Chondrocyte (in vitro differentiated cells): ENCODE results near the gene CRNKL1. TPM values are rescaled to one million over a fixed set of nuclear protein-coding genes. Genes with fewer than 3 reads are reported as not detected.
"Not testable (repeated sequence)": the region's sequence is repeated elsewhere in the genome, so short reads cannot be mapped to it uniquely, and the experiment has no call there.

Source experiments
- DNase-seq: peaks from one replicate; pipeline ENCODE4 v3.0.0; 2021; ENCODE audit warnings: mixed read lengths, low spot score
- H3K27ac Mint-ChIP-seq: one replicate; pipeline ENCODE4 v1.8.0; 2021; ENCODE audit warnings: mild to moderate bottlenecking, moderate library complexity, mixed read lengths; ENCODE audit not compliant: unreplicated experiment
- H3K27me3 Mint-ChIP-seq: 2 replicates; pipeline ENCODE4 v1.8.0; 2021; ENCODE audit warnings: low read depth, mixed read lengths
- H3K36me3 Mint-ChIP-seq: 2 replicates; pipeline ENCODE4 v1.8.0; 2021; ENCODE audit warnings: low read depth, mixed read lengths
- H3K4me1 Mint-ChIP-seq: 2 replicates; pipeline ENCODE4 v1.8.0; 2021; ENCODE audit warnings: low read depth, mild to moderate bottlenecking, mixed read lengths
- H3K4me3 Mint-ChIP-seq: one replicate; pipeline ENCODE4 v1.8.0; 2021; ENCODE audit warnings: mild to moderate bottlenecking, moderate library complexity, mixed read lengths; ENCODE audit not compliant: unreplicated experiment
- H3K9me3 Mint-ChIP-seq: 2 replicates; pipeline ENCODE4 v1.8.0; 2021; ENCODE audit warnings: low read depth, mixed read lengths
- total RNA-seq: library from RNA; stranded (reverse); gene quantifications from 3 replicates; pipeline ENCODE4 v1.2.1, GENCODE V29; 2021
- TF ChIP-seq, protein P1 (sequence below): fragments of 200-600 bp; sonication (generic); IDR thresholded peaks from 2 replicates; pipeline ENCODE4 v1.5.0; 2021; ENCODE audit warnings: antibody characterized with exemption, mild to moderate bottlenecking, moderate library complexity

Gene CRNKL1
- total RNA-seq, 1 donor from 2014 or later: 16.4 TPM

DNA sequence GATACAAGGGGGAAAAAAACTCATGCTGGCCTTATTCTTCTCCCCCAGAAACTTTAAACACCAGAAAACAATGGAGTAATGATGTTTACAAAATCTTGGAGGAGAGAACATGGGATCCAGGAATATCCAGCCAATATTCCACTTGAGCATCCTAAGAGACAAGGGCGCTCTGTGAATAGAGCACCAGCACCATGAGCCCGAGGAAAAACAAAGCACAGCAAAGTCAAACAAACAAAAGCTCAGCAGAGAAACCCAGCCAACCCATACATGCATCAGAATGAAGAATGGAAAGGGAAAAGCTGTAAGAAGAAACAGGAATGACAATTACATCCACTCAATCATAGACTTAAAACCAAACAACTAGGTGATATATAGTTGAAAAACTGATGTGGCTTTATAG lies 39.7 kb downstream of the CRNKL1 start:
- TF ChIP-seq, protein P1, sequence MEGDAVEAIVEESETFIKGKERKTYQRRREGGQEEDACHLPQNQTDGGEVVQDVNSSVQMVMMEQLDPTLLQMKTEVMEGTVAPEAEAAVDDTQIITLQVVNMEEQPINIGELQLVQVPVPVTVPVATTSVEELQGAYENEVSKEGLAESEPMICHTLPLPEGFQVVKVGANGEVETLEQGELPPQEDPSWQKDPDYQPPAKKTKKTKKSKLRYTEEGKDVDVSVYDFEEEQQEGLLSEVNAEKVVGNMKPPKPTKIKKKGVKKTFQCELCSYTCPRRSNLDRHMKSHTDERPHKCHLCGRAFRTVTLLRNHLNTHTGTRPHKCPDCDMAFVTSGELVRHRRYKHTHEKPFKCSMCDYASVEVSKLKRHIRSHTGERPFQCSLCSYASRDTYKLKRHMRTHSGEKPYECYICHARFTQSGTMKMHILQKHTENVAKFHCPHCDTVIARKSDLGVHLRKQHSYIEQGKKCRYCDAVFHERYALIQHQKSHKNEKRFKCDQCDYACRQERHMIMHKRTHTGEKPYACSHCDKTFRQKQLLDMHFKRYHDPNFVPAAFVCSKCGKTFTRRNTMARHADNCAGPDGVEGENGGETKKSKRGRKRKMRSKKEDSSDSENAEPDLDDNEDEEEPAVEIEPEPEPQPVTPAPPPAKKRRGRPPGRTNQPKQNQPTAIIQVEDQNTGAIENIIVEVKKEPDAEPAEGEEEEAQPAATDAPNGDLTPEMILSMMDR: no peak
- Mint-ChIP-seq H3K4me3 (no peak overlapping the region), H3K9me3 (no peaks in the 10 kb centered on the region), H3K36me3 (no peaks in the 10 kb centered on the region), H3K4me1 (peaks cover 17% of the 10 kb centered on the region), H3K27me3 (no peaks in the 10 kb centered on the region), H3K27ac (peak overlapping the region; percentile 3)
- DNase-seq: no peak

DNA sequence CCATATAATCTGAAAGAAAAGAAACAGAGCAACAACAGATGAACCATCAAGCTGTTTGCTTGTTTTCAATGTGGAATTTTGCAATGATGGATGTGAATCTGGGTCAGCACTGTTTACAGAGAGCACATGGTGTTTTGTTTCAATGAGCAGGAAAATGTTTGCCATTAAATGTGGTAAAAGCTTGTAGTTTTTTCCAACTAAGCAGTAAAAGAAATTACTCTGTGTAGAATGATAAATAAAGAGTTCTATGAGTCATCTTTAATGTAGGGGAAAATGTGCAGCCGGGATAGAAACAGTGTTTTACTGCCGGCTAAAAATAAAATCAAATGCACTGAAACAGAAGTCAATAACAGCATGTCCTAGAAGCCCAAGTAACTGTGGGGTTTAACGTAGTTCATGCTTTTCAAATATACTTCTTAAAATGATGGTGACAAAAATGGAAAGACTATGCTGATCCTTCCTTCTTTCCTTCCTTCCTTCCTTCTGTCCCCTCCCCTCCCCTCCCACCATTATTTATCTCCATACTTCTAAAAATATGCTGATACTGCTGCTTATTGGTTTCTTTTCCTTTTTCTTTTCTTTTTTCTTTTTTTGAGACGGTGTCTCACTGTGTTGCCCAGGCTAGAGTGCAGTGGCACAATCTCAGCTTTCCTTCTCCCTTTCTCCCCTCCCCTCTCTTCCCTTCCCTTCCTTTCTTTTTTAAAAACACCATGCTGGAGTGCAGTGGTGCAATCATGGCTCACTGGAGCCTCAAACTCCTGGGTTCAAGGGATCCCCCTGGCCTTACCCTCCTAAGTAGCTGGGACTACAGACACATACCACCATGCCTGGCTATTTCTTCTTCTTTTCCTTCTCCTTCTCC lies 41.4 kb downstream of the CRNKL1 start:
- Mint-ChIP-seq H3K9me3 (no peaks in the 10 kb centered on the region), H3K27ac (peak overlapping the region; percentile 71), H3K27me3 (no peaks in the 10 kb centered on the region), H3K36me3 (no peaks in the 10 kb centered on the region), H3K4me1 (peaks cover 12% of the 10 kb centered on the region), H3K4me3 (peak overlapping the region; percentile 35)
- DNase-seq: no peak
- TF ChIP-seq, protein P1: no peak

DNA sequence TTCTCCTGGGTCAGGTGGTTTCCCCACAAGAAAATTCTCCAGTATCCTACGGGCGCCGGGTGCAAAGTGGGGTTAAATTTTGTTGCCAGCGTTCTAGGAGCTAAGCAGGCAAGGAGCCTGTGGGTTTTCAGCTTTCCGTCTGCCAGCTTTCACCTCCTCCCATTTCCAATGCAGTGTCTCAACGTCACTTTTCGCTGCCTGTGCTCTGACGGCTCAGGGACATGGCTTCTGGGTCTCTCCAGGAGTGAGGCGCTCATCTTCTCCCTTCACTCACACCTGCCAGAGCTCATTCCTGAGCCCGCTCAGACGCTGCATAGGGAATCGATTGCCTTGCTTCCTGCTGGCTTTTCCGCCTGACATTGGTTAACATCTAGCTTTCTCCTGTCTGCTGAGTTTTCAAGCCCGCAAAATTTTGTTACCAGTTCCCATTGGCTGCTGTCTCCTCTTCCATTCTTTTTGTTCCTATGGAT lies 42.4 kb downstream of the CRNKL1 start:
- no peak for DNase-seq
- Mint-ChIP-seq H3K9me3 (no peaks in the 10 kb centered on the region), H3K36me3 (no peaks in the 10 kb centered on the region), H3K27ac (no peak overlapping the region), H3K4me1 (peaks cover 12% of the 10 kb centered on the region), H3K4me3 (no peak overlapping the region), H3K27me3 (no peaks in the 10 kb centered on the region)
- TF ChIP-seq, protein P1: no peak

DNA sequence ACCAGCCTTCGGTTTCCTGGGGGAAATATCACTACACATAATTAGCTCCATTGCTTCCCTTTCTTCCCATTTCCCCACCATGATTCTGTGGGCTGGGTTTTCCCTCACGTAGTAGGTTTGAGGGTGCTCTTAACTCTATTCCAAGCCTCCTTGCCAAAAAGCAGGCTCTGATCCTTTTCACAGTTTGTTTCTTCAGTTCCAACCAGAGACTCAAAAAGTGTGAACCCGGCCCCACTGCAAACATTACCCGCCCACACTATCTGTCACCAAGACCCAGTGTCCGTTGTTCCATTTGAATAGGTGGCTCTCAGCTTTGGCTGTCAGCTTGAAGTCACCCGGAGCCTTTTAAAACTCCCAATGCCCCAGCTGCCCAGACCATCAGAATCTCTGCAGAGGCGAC lies 46.9 kb downstream of the CRNKL1 start:
- Mint-ChIP-seq H3K4me3 (no peak overlapping the region), H3K27me3 (no peaks in the 10 kb centered on the region), H3K4me1 (peaks cover 20% of the 10 kb centered on the region), H3K27ac (no peak overlapping the region), H3K9me3 (no peaks in the 10 kb centered on the region), H3K36me3 (peaks cover 10% of the 10 kb centered on the region)
- DNase-seq: no peak
- TF ChIP-seq, protein P1: no peak

DNA sequence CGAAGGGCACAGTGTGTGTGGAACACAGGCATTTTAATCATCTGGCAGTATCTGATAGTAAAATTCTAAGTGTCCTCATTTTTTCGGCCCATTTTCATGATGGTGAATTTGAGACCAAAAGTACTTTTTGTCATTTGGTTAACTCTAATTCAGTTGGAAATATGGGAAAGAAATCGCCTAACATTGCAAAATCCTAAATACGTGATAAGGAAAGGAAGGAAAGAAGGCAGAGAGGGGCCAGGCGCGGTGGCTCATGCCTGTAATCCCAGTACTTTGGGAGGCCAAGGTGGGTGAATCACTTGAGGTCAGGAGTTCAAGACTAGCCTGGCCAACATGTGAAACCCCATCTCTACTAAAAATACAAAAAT lies 48.3 kb downstream of the CRNKL1 start:
- not testable (repeated sequence) for H3K27me3 Mint-ChIP-seq, H3K9me3 Mint-ChIP-seq, DNase-seq, H3K4me3 Mint-ChIP-seq
- Mint-ChIP-seq H3K36me3 (peaks cover 20% of the 10 kb centered on the region), H3K4me1 (peaks cover 20% of the 10 kb centered on the region), H3K27ac (peak overlapping the region; percentile 59)
